ENCODE data around the gene PRKAR2B.

GRCh38 chr7:107029061-107029763, 15.3 kb upstream of the PRKAR2B start:
- TF ChIP-seq CTCF (IDR thresholded peaks at IDR 0.05), result no peak
- no peak for TF ChIP-seq EZH2 (IDR thresholded peaks at IDR 0.05; ENCODE audit: borderline replicate concordance, insufficient read depth, low read depth, low read length, poor library complexity, severe bottlenecking)
